H1 (cell line): ENCODE data around the gene IFNK. TPM values are rescaled to one million over a fixed set of nuclear protein-coding genes. Genes with fewer than 3 reads are reported as not detected.

Experiments
- CTCF ChIA-PET: fragments of 300-600 bp; sonication (Branson Sonifier 250); formaldehyde crosslinking; loops from one replicate; lab custom pipeline; 2021; ENCODE audit not compliant: partially characterized antibody; lab: Charles Lee
- POLR2A ChIA-PET: fragments of 300-600 bp; sonication (Branson Sonifier 250); formaldehyde crosslinking; loops from one replicate; lab custom pipeline; 2021; ENCODE audit warnings: inconsistent platforms; ENCODE audit not compliant: partially characterized antibody; lab: Charles Lee
- DNase-seq, 2 experiments: peaks; one replicate each; pipeline versions ENCODE4 v3.0.0 to v3.0.0-alpha.2; 2010 to 2022; ENCODE audit warnings: low spot score in 2 of 2, low read depth in 1 of 2, mixed read lengths in 1 of 2
- FAIRE-seq: peaks from 2 replicates; lab custom pipeline; 2011; peaks lifted over from hg19 to GRCh38; lab: Jason Lieb, UNC
- H2AFZ ChIP-seq: 2 replicates; pipeline ENCODE4 v1.8.1; 2012; ENCODE audit warnings: low read length, inconsistent platforms
- H2AK5ac ChIP-seq: 2 replicates; pipeline ENCODE4 v1.6.1; 2013; ENCODE audit warnings: low read depth, low read length
- H2BK120ac ChIP-seq: replicated peaks from 2 replicates; pipeline ENCODE3; 2013; ENCODE audit warnings: low read depth, low read length, inconsistent platforms
- H2BK12ac ChIP-seq: 2 replicates; pipeline ENCODE4 v1.6.1; 2013; ENCODE audit warnings: low read depth, low read length
- H2BK15ac ChIP-seq: 2 replicates; pipeline ENCODE4 v1.6.1; 2013; ENCODE audit warnings: low read length
- H2BK20ac ChIP-seq: 2 replicates; pipeline ENCODE4 v1.6.1; 2013; ENCODE audit warnings: low read length
- H2BK5ac ChIP-seq: 2 replicates; pipeline ENCODE4 v1.6.1; 2013; ENCODE audit warnings: low read depth, low read length
- H3K14ac ChIP-seq: 2 replicates; pipeline ENCODE4 v1.6.1; 2013; ENCODE audit warnings: inconsistent platforms; ENCODE audit not compliant: insufficient read length
- H3K18ac ChIP-seq: 2 replicates; pipeline ENCODE4 v1.6.1; 2013; ENCODE audit warnings: low read length; ENCODE audit errors: extremely low read depth
- H3K23ac ChIP-seq: 2 replicates; pipeline ENCODE4 v1.6.1; 2013; ENCODE audit warnings: inconsistent platforms; ENCODE audit not compliant: insufficient read length
- H3K23me2 ChIP-seq: 2 replicates; pipeline ENCODE4 v1.6.1; 2013; ENCODE audit warnings: low read depth, low read length
- H3K27ac ChIP-seq: 2 replicates; pipeline ENCODE4 v1.6.1; 2011; ENCODE audit warnings: low read depth, low read length, inconsistent platforms
- H3K27me3 ChIP-seq, 4 experiments: replicated peaks in 1 of 4; 1 replicate in 1 of 4; 2 replicates in 3 of 4; pipeline versions ENCODE4 v1.6.1 to v1.8.1; 2011 to 2013; ENCODE audit warnings: low read length in 3 of 4, mild to moderate bottlenecking in 3 of 4, inconsistent platforms in 2 of 4, mixed read lengths in 2 of 4, moderate library complexity in 1 of 4; ENCODE audit not compliant: control insufficient read depth in 3 of 4, insufficient read depth in 3 of 4; ENCODE audit errors: extremely low read depth in 1 of 4
- H3K36me3 ChIP-seq, 4 experiments: 2 replicates each; pipeline versions ENCODE4 v1.6.1 to v1.8.1; 2011 to 2013; ENCODE audit warnings: mild to moderate bottlenecking in 4 of 4, low read length in 3 of 4, moderate library complexity in 2 of 4, control low read depth in 1 of 4, inconsistent platforms in 1 of 4; ENCODE audit not compliant: insufficient read depth in 4 of 4, control insufficient read depth in 2 of 4
- H3K4ac ChIP-seq: replicated peaks from 2 replicates; pipeline ENCODE3; 2013; ENCODE audit warnings: low read length, low read depth, mixed read lengths, inconsistent platforms; ENCODE audit not compliant: insufficient read length
- H3K4me1 ChIP-seq, 4 experiments: replicated peaks in 1 of 4; 1 replicate in 1 of 4; 2 replicates in 3 of 4; pipeline versions ENCODE4 v1.6.1 to v1.8.1; 2011 to 2013; ENCODE audit warnings: low read length in 3 of 4, inconsistent platforms in 2 of 4, mixed read lengths in 1 of 4; ENCODE audit not compliant: insufficient read depth in 4 of 4, control insufficient read depth in 3 of 4
- H3K4me2 ChIP-seq, 2 experiments: 2 replicates each; pipeline versions ENCODE4 v1.6.1 to v1.8.1; 2011 to 2013; ENCODE audit warnings: low read depth in 2 of 2, low read length in 2 of 2, control low read depth in 1 of 2, inconsistent platforms in 1 of 2, mild to moderate bottlenecking in 1 of 2; ENCODE audit not compliant: insufficient read depth in 1 of 2
- H3K4me3 ChIP-seq, 4 experiments: fragments of 200-600, 300-600 bp in 1 of 4; sonication (generic), shearing (Covaris generic), sonication (Bioruptor Twin) in 1 of 4; 2 replicates each; pipeline versions ENCODE4 v1.5.1 to v1.8.1; 2011 to 2016; ENCODE audit warnings: low read length in 4 of 4, low read depth in 3 of 4, control low read depth in 2 of 4, inconsistent platforms in 2 of 4, mild to moderate bottlenecking in 2 of 4, mixed read lengths in 1 of 4, moderate library complexity in 1 of 4; ENCODE audit not compliant: insufficient read depth in 2 of 4; ENCODE audit errors: extremely low read depth in 1 of 4
- H3K56ac ChIP-seq: replicated peaks from 2 replicates; pipeline ENCODE3; 2013; ENCODE audit warnings: low read depth, mild to moderate bottlenecking, mixed read lengths, low read length, inconsistent platforms; ENCODE audit not compliant: insufficient read length
- H3K79me1 ChIP-seq: 2 replicates; pipeline ENCODE4 v1.6.1; 2013; ENCODE audit warnings: low read depth, low read length, control low read depth
- H3K79me2 ChIP-seq, 2 experiments: 2 replicates each; pipeline versions ENCODE4 v1.6.1 to v1.8.1; 2012 to 2013; ENCODE audit warnings: low read length in 2 of 2, mild to moderate bottlenecking in 2 of 2, inconsistent platforms in 1 of 2; ENCODE audit not compliant: insufficient read depth in 2 of 2, control insufficient read depth in 1 of 2
- H3K9ac ChIP-seq, 4 experiments: replicated peaks in 1 of 4; 1 replicate in 1 of 4; 2 replicates in 3 of 4; pipeline versions ENCODE4 v1.6.1 to v1.8.1; 2011 to 2013; ENCODE audit warnings: low read depth in 3 of 4, low read length in 3 of 4, control low read depth in 2 of 4, mild to moderate bottlenecking in 2 of 4, moderate library complexity in 2 of 4, inconsistent platforms in 1 of 4; ENCODE audit errors: extremely low read depth in 1 of 4
- H3K9me3 ChIP-seq, 2 experiments: 2 replicates each; pipeline versions ENCODE4 v1.6.1 to v1.8.1; 2012 to 2013; ENCODE audit warnings: mild to moderate bottlenecking in 2 of 2, moderate library complexity in 2 of 2, control low read depth in 1 of 2, inconsistent platforms in 1 of 2, low read depth in 1 of 2, low read length in 1 of 2, mixed read lengths in 1 of 2; ENCODE audit not compliant: insufficient read depth in 2 of 2
- H4K20me1 ChIP-seq, 2 experiments: replicated peaks in 1 of 2; 2 replicates each; pipeline versions ENCODE3 to v1.8.1; 2011 to 2013; ENCODE audit warnings: inconsistent platforms in 2 of 2, low read length in 2 of 2, mild to moderate bottlenecking in 1 of 2; ENCODE audit not compliant: insufficient read depth in 2 of 2, control insufficient read depth in 1 of 2
- H4K5ac ChIP-seq: 2 replicates; pipeline ENCODE4 v1.6.1; 2013; ENCODE audit warnings: low read length, low read depth, mixed read lengths, inconsistent platforms; ENCODE audit not compliant: insufficient read length
- H4K8ac ChIP-seq: 2 replicates; pipeline ENCODE4 v1.8.0; 2013; ENCODE audit warnings: mild to moderate bottlenecking, moderate library complexity, low read length, inconsistent platforms; ENCODE audit not compliant: insufficient read depth; ENCODE audit errors: extremely low read depth
- H4K91ac ChIP-seq: replicated peaks from 2 replicates; pipeline ENCODE3; 2013; ENCODE audit warnings: low read length, mixed read lengths, inconsistent platforms; ENCODE audit not compliant: insufficient read length
- SUZ12 ChIP-seq: fragments of 200-600 bp; sonication (generic); IDR thresholded peaks from 2 replicates; pipeline ENCODE4 v1.6.1; 2012; ENCODE audit warnings: mild to moderate bottlenecking, inconsistent platforms, low read length, moderate library complexity, mixed read lengths
- YY1 ChIP-seq: IDR thresholded peaks from 2 replicates; pipeline ENCODE4 v1.6.1; 2011; ENCODE audit warnings: low read depth, mild to moderate bottlenecking, low read length
- WGBS, 2 experiments: shearing (Covaris generic) in 1 of 2; methylation state at CpG; one replicate each; pipeline versions ENCODE4 v1.1.6 to v1.1.7; 2013 to 2015; ENCODE audit warnings: low lambda C conversion rate in 2 of 2, mixed read lengths in 2 of 2, inconsistent platforms in 1 of 2, low coverage in 1 of 2, missing lambda C conversion rate in 1 of 2; ENCODE audit not compliant: insufficient replicate concordance in 2 of 2, insufficient coverage in 1 of 2, insufficient read length in 1 of 2; ENCODE audit errors: extremely low coverage in 1 of 2, missing lambda C conversion rate in 1 of 2; 5-methylcytosine and 5-hydroxymethylcytosine counted together
- polyA plus RNA-seq, 7 experiments: library from polyadenylated mRNA; depleted of rRNA in 3 of 7; stranded (reverse) in 5 of 7; unstranded in 2 of 7; fragments of >200 nt in 5 of 7; fragments of 200-250 nt in 2 of 7; gene quantifications; 1 replicate in 5 of 7; 2 replicates in 1 of 7; 4 replicates in 1 of 7; pipeline versions ENCODE4 v1.2.1 to v1.2.3, GENCODE V29; 2011 to 2013; ENCODE audit warnings: missing spikeins in 2 of 7, mixed read lengths in 2 of 7
- total RNA-seq: library from RNA; stranded (reverse); fragmentation: NEBNext Ultra II Directional; extraction: Animal tissue kit (Norgen Biotek cat#: 25700); gene quantifications from 2 replicates; pipeline ENCODE4 v1.2.1, GENCODE V29; 2021

Gene IFNK
- total and polyA plus RNA-seq, 2 of the 8 experiments (the other 6 are each of a cell fraction or from before 2014, with no cell fraction given), result not detected

GRCh38 chr9:27476870-27477515, 47.1 kb upstream of the IFNK start:
- H3K18ac ChIP-seq, result no peak overlapping the region
- H2AK5ac ChIP-seq, result no peak overlapping the region
- 88% methylated on average over 6 of the region's 6 CpGs; no CpG with 5 or more reads in 1 of the 2 experiments for WGBS, 2 experiments
- peaks cover 0 to 5% of the 10 kb centered on the region in 2 experiments; a peak in 1 of 4 replicates for H3K79me2 ChIP-seq
- no peak overlapping the region for H2BK15ac ChIP-seq
- H3K23ac ChIP-seq, result no peak overlapping the region
- H2BK5ac ChIP-seq, result no peak overlapping the region
- no peak overlapping the region for H3K4me3 ChIP-seq
- no peak overlapping the region for H2BK20ac ChIP-seq
- H3K79me1 ChIP-seq, result no peaks in the 10 kb centered on the region
- FAIRE-seq, result no peak
- H3K27me3 ChIP-seq, result no peaks in the 10 kb centered on the region
- H3K9ac ChIP-seq, result no peak overlapping the region
- CTCF ChIA-PET, result interaction anchor here (6.9 kb wide), 1 partner anchor 12 kb away, joined by 28 read pairs; no protein-coding TSS in a partner anchor
- no peak overlapping the region for H3K4ac ChIP-seq
- POLR2A ChIA-PET, result no interaction called here
- DNase-seq, result no peak
- H2BK12ac ChIP-seq, result no peak overlapping the region
- H3K14ac ChIP-seq, result no peak overlapping the region
- H4K8ac ChIP-seq, result no peak overlapping the region
- no peak overlapping the region for H2BK120ac ChIP-seq
- no peak overlapping the region for H2AFZ ChIP-seq
- H3K27ac ChIP-seq, result no peak overlapping the region
- no peak overlapping the region for H4K5ac ChIP-seq
- peaks cover 0 to 3% (median 0%) of the 10 kb centered on the region in 4 experiments; a peak in 1 of 7 replicates for H3K4me1 ChIP-seq
- H3K56ac ChIP-seq, result no peak overlapping the region
- H3K9me3 ChIP-seq, result peaks cover 5 to 8% of the 10 kb centered on the region in 2 experiments
- no peaks in the 10 kb centered on the region for H4K20me1 ChIP-seq
- no peak overlapping the region for H3K4me2 ChIP-seq
- no peak overlapping the region for H4K91ac ChIP-seq
- TF ChIP-seq SUZ12, result no peak
- TF ChIP-seq YY1, result peak; percentile 61; the same call in 1 of the 2 replicates
- TF ChIP-seq, all 59 proteins: peak for 1
- Histone ChIP-seq H3K36me3 (peaks cover 0 to 3% (median 0%) of the 10 kb centered on the region in 4 experiments; a peak in 2 of 8 replicates), H3K23me2 (no peaks in the 10 kb centered on the region)
